Endothelial cell of umbilical vein (primary cell): ENCODE measurements around the gene WLS.

Source experiments
- CTCF ChIP-seq, 2 donors: IDR thresholded peaks; 1 replicate in 1 of 2; 2 replicates in 1 of 2; pipeline ENCODE4 v1.5.1; 2011; ENCODE audit warnings: low read length in 2 of 2, mild to moderate bottlenecking in 2 of 2, moderate library complexity in 2 of 2, control low read depth in 1 of 2, inconsistent platforms in 1 of 2, low read depth in 1 of 2; ENCODE audit not compliant: insufficient read depth in 1 of 2; ENCODE audit errors: extremely low read depth in 1 of 2
- EZH2 ChIP-seq: IDR thresholded peaks from 2 replicates; pipeline ENCODE4 v1.6.1; 2012; ENCODE audit warnings: borderline replicate concordance, low read depth, mild to moderate bottlenecking, moderate library complexity, low read length, inconsistent platforms; ENCODE audit not compliant: severe bottlenecking
- FOS ChIP-seq: IDR thresholded peaks from 2 replicates; pipeline ENCODE4 v1.6.1; 2011; ENCODE audit warnings: mild to moderate bottlenecking, low read length, moderate library complexity, borderline replicate concordance; ENCODE audit not compliant: insufficient read depth
- MAX ChIP-seq: IDR thresholded peaks from 2 replicates; pipeline ENCODE4 v1.6.1; 2011; ENCODE audit not compliant: insufficient read depth, insufficient read length
- POLR2A ChIP-seq: IDR thresholded peaks from 2 replicates; pipeline ENCODE4 v1.6.1; 2012; ENCODE audit warnings: low read depth, mild to moderate bottlenecking, control low read depth, low read length
- POLR2AphosphoS5 ChIP-seq: IDR thresholded peaks from 2 replicates; pipeline ENCODE4 v1.6.1; 2012; ENCODE audit warnings: low read depth, mild to moderate bottlenecking, control low read depth, low read length, moderate library complexity; ENCODE audit not compliant: insufficient read depth

- no peak for TF ChIP-seq CTCF (IDR thresholded peaks at IDR 0.05; ENCODE audit: extremely low read depth in 1 of 2, insufficient read depth in 1 of 2, low read depth in 1 of 2, low read length in 2 of 2)
- TF ChIP-seq EZH2, result no peak
- no peak for TF ChIP-seq POLR2A
- no peak for TF ChIP-seq POLR2AphosphoS5
- TF ChIP-seq MAX, result no peak
- TF ChIP-seq FOS, result no peak
Observed at GRCh38 chr1:68142036-68142435, 90.3 kb downstream of the WLS start.
